Ishikawa (cell line): ENCODE results near the gene FSTL4.

Source experiments
- CEBPB ChIP-seq: IDR thresholded peaks from 2 replicates; pipeline ENCODE4 v1.6.1; 2012
- CREB1 ChIP-seq: IDR thresholded peaks from 2 replicates; pipeline ENCODE4 v1.6.1; 2012; ENCODE audit warnings: low read depth
- EGR1 ChIP-seq: IDR thresholded peaks from 2 replicates; pipeline ENCODE4 v1.6.1; 2012
- EP300 ChIP-seq: IDR thresholded peaks from 2 replicates; pipeline ENCODE4 v1.6.1; 2012; ENCODE audit warnings: borderline replicate concordance
- FOXM1 ChIP-seq: IDR thresholded peaks from 2 replicates; pipeline ENCODE4 v1.6.1; 2012; ENCODE audit warnings: low read depth, borderline replicate concordance
- NFIC ChIP-seq: IDR thresholded peaks from 2 replicates; pipeline ENCODE4 v1.6.1; 2012
- RAD21 ChIP-seq: IDR thresholded peaks from 2 replicates; pipeline ENCODE4 v1.6.1; 2012; ENCODE audit warnings: low read depth
- TAF1 ChIP-seq: IDR thresholded peaks from 2 replicates; pipeline ENCODE4 v1.6.1; 2012; ENCODE audit warnings: low read depth, mild to moderate bottlenecking
- TCF12 ChIP-seq: IDR thresholded peaks from 2 replicates; pipeline ENCODE4 v1.6.1; 2012; ENCODE audit warnings: low read depth
- TEAD4 ChIP-seq: IDR thresholded peaks from 2 replicates; pipeline ENCODE4 v1.6.1; 2012
- YY1 ChIP-seq: IDR thresholded peaks from 2 replicates; pipeline ENCODE4 v1.6.1; 2012; ENCODE audit warnings: low read depth
- ZBTB7A ChIP-seq: IDR thresholded peaks from 2 replicates; pipeline ENCODE4 v1.6.1; 2012; ENCODE audit warnings: low read depth
- TF ChIP-seq, protein P1 (sequence below): IDR thresholded peaks from 2 replicates; pipeline ENCODE4 v1.6.1; 2012; ENCODE audit warnings: low read depth, mild to moderate bottlenecking
- TF ChIP-seq, protein P2 (sequence below): IDR thresholded peaks from 2 replicates; pipeline ENCODE4 v1.6.1; 2012
- TF ChIP-seq, protein P3 (sequence below): IDR thresholded peaks from 2 replicates; pipeline ENCODE4 v1.6.1; 2012

The FSTL4 gene

DNA sequence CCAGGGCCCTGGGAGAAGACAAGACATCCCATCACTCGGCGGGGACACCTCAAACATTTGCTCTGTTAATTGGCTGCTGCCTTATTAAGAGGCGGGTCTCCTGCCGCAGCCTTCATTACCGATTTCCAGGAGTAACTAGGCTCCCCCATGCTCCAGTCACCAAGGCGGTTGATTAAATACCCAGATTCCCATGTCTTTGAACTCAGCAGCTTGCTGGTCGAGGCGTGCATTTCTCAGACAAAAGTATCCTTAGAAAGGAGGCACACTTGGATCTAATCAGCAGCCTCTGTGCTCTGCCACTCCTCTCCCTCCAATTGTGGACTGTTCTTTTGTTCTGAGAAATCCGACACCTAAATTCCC, 228.8 kb downstream of the FSTL4 start:
- TF ChIP-seq, protein P1, sequence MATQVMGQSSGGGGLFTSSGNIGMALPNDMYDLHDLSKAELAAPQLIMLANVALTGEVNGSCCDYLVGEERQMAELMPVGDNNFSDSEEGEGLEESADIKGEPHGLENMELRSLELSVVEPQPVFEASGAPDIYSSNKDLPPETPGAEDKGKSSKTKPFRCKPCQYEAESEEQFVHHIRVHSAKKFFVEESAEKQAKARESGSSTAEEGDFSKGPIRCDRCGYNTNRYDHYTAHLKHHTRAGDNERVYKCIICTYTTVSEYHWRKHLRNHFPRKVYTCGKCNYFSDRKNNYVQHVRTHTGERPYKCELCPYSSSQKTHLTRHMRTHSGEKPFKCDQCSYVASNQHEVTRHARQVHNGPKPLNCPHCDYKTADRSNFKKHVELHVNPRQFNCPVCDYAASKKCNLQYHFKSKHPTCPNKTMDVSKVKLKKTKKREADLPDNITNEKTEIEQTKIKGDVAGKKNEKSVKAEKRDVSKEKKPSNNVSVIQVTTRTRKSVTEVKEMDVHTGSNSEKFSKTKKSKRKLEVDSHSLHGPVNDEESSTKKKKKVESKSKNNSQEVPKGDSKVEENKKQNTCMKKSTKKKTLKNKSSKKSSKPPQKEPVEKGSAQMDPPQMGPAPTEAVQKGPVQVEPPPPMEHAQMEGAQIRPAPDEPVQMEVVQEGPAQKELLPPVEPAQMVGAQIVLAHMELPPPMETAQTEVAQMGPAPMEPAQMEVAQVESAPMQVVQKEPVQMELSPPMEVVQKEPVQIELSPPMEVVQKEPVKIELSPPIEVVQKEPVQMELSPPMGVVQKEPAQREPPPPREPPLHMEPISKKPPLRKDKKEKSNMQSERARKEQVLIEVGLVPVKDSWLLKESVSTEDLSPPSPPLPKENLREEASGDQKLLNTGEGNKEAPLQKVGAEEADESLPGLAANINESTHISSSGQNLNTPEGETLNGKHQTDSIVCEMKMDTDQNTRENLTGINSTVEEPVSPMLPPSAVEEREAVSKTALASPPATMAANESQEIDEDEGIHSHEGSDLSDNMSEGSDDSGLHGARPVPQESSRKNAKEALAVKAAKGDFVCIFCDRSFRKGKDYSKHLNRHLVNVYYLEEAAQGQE: no peak
- no peak for TF ChIP-seq YY1
- no peak for TF ChIP-seq CREB1
- TF ChIP-seq EGR1: no peak
- TF ChIP-seq NFIC: no peak
- no peak for TF ChIP-seq CEBPB
- TF ChIP-seq ZBTB7A: no peak
- TF ChIP-seq TAF1: no peak
- no peak for TF ChIP-seq FOXM1
- TF ChIP-seq, protein P2, sequence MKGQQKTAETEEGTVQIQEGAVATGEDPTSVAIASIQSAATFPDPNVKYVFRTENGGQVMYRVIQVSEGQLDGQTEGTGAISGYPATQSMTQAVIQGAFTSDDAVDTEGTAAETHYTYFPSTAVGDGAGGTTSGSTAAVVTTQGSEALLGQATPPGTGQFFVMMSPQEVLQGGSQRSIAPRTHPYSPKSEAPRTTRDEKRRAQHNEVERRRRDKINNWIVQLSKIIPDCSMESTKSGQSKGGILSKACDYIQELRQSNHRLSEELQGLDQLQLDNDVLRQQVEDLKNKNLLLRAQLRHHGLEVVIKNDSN: no peak
- TF ChIP-seq RAD21: no peak
- no peak for TF ChIP-seq EP300

DNA sequence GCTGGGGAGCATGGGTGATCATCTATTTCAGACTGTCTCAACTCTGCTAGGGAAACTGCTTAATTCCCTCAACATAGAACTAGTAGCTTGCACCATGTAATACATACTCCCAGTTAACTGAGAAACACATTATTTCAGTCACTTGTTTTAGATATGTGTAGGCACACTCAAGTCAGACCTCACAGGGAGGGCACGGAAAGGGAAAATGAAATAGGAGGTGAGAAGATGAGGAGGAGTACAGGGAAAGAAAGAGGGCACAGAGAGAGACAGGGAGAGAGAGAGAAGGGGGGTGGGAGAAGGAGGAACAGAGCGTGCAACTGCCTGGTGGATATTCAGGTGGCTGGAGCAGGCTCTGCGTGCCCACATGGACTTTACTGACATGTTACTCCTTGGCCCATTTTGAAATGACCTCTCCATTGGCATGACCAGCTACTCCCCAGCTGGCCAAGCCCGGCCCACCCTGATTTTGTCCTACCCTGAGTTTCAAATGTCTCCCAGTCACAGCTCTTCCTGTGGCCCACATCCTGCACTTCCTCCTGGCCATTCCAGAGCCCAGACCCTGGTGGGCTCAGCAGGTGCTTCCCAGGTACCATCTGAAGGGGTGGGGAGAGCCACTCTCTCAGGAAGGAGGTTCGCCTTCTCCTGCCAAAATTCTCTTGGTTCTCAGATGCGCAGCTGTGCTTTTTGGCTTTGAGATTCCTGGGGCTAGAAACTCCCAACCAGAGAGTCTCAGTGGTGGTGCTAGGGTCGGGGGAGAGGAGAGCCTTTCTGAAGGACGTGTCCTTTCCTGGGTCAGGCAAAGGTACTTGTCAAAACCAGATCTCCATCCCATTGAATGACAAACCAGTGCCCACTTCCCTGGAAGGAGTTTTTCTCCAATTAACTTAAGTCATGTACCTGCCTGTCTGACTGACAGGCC, 229.4 kb downstream of the FSTL4 start:
- TF ChIP-seq ZBTB7A: no peak
- TF ChIP-seq TCF12: no peak
- TF ChIP-seq EGR1: no peak
- no peak for TF ChIP-seq FOXM1
- no peak for TF ChIP-seq YY1
- TF ChIP-seq, protein P3, sequence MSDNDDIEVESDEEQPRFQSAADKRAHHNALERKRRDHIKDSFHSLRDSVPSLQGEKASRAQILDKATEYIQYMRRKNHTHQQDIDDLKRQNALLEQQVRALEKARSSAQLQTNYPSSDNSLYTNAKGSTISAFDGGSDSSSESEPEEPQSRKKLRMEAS: no peak
- TF ChIP-seq, protein P1: no peak
- TF ChIP-seq EP300: no peak
- TF ChIP-seq, protein P2: no peak
- no peak for TF ChIP-seq CREB1
- TF ChIP-seq NFIC: no peak
- no peak for TF ChIP-seq CEBPB
- no peak for TF ChIP-seq TEAD4

DNA sequence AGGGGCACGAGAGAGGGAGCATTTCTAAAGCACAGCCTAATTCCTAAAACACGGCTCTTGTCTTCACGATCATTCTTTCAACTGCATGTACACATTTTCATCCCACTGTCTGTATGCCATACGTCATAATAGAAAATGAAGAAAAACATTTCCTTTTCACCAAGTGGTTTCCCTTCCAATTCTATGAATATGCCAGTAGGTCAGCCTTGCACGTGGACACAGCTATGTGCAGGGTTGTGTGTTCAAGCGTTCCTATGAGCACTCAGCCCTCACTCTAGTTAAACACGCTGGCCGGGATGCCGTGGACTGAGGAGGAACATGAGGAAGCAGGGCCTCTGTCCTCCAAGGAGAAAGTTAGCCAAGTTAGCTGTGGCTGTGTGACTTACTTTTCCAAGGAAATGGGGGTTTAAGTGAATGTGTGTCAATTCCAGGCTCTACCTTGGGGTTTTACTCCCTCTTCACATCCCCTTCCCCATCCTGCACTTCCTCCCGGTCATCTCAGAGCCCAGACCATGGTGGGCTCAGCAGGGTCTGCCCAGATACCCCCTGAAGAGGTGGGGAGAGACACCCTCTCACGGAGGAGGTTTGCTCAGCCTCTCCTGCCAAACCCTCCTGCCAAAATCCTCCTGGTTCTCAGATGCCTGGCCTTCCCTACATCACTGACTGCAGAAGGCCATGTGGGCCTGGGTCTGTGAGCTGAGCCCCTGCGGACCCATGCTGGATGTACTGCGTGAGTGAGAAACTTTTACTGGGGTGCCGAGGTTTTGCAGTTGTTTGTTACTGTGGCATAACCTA, 230.6 kb downstream of the FSTL4 start:
- TF ChIP-seq FOXM1 (no peak), RAD21 (no peak), CREB1 (no peak), CEBPB (no peak)
- TF ChIP-seq, protein P1: no peak
- TF ChIP-seq, protein P3: no peak
- TF ChIP-seq, protein P2: no peak
